ENCODE results near the gene PACSIN2.

PACSIN2 gene

GRCh38 chr22:42970029-42970428, 44.9 kb downstream of the PACSIN2 start:
- H3K4me3 ChIP-seq (replicated peaks; ENCODE audit: insufficient read depth, low read length): no peak overlapping the region
- H3K27me3 ChIP-seq (ENCODE audit: insufficient read depth, poor library complexity, severe bottlenecking): no peaks in the 10 kb centered on the region
- H3K27ac ChIP-seq (replicated peaks): no peak overlapping the region
- no peak for DNase-seq (ENCODE audit: low read depth in 1 of 2, low spot score in 1 of 2)
- TF ChIP-seq CTCF (IDR thresholded peaks at IDR 0.05; ENCODE audit: insufficient read depth, low read length) (no peak), GABPA (IDR thresholded peaks at IDR 0.05; ENCODE audit: low read depth) (no peak), POLR2AphosphoS5 (IDR thresholded peaks at IDR 0.05; ENCODE audit: low read depth) (no peak), REST (IDR thresholded peaks at IDR 0.05; ENCODE audit: insufficient replicate concordance, low read depth) (no peak), SPI1 (IDR thresholded peaks at IDR 0.05; ENCODE audit: borderline replicate concordance, low read depth) (no peak)

GRCh38 chr22:42969348-42969975, 45.5 kb downstream of the PACSIN2 start:
- Histone ChIP-seq H3K27me3 (ENCODE audit: insufficient read depth, poor library complexity, severe bottlenecking) (no peaks in the 10 kb centered on the region), H3K27ac (replicated peaks) (no peak overlapping the region), H3K4me3 (replicated peaks; ENCODE audit: insufficient read depth, low read length) (no peak overlapping the region)
- no peak for DNase-seq (ENCODE audit: low read depth in 1 of 2, low spot score in 1 of 2)
- TF ChIP-seq CTCF (IDR thresholded peaks at IDR 0.05; ENCODE audit: insufficient read depth, low read length): no peak
- TF ChIP-seq REST (IDR thresholded peaks at IDR 0.05; ENCODE audit: insufficient replicate concordance, low read depth): no peak
- TF ChIP-seq POLR2AphosphoS5 (IDR thresholded peaks at IDR 0.05; ENCODE audit: low read depth): no peak
- no peak for TF ChIP-seq GABPA (IDR thresholded peaks at IDR 0.05; ENCODE audit: low read depth)
- no peak for TF ChIP-seq SPI1 (IDR thresholded peaks at IDR 0.05; ENCODE audit: borderline replicate concordance, low read depth)

GRCh38 chr22:42967933-42968332, 47.0 kb downstream of the PACSIN2 start:
- Histone ChIP-seq H3K27me3 (ENCODE audit: insufficient read depth, poor library complexity, severe bottlenecking) (no peaks in the 10 kb centered on the region), H3K27ac (replicated peaks) (no peak overlapping the region), H3K4me3 (replicated peaks; ENCODE audit: insufficient read depth, low read length) (no peak overlapping the region)
- TF ChIP-seq GABPA (IDR thresholded peaks at IDR 0.05; ENCODE audit: low read depth): no peak
- TF ChIP-seq POLR2AphosphoS5 (IDR thresholded peaks at IDR 0.05; ENCODE audit: low read depth): peak; percentile 62; the same call in 1 of the 2 replicates
- peak; percentile 47 for TF ChIP-seq CTCF (IDR thresholded peaks at IDR 0.05; ENCODE audit: insufficient read depth, low read length)
- peak; percentile 96 for TF ChIP-seq SPI1 (IDR thresholded peaks at IDR 0.05; ENCODE audit: borderline replicate concordance, low read depth)
- TF ChIP-seq REST (IDR thresholded peaks at IDR 0.05; ENCODE audit: insufficient replicate concordance, low read depth): no peak
- peak; percentile 75 to 95 for DNase-seq (ENCODE audit: low read depth in 1 of 2, low spot score in 1 of 2)
